Mammary epithelial cell (primary cell): ENCODE results near the gene FMN1.

ENCODE experiments used
- EZH2 ChIP-seq: IDR thresholded peaks from 2 replicates; pipeline ENCODE4 v1.6.1; 2012; ENCODE audit warnings: low read length, inconsistent platforms, borderline replicate concordance
- TF ChIP-seq, protein P1 (sequence below), 2 donors: IDR thresholded peaks in 1 of 2; conservative IDR thresholded peaks in 1 of 2; 2 replicates each; pipeline ENCODE4 v1.5.1; 2011 to 2012; ENCODE audit warnings: inconsistent platforms in 2 of 2, low read length in 2 of 2, mild to moderate bottlenecking in 2 of 2, control low read depth in 1 of 2, low read depth in 1 of 2; ENCODE audit not compliant: insufficient read depth in 1 of 2; ENCODE audit errors: extremely low read depth in 1 of 2

GRCh38 chr15:33242165-33242564 lies 47.7 kb upstream of the FMN1 start:
- TF ChIP-seq, protein P1, sequence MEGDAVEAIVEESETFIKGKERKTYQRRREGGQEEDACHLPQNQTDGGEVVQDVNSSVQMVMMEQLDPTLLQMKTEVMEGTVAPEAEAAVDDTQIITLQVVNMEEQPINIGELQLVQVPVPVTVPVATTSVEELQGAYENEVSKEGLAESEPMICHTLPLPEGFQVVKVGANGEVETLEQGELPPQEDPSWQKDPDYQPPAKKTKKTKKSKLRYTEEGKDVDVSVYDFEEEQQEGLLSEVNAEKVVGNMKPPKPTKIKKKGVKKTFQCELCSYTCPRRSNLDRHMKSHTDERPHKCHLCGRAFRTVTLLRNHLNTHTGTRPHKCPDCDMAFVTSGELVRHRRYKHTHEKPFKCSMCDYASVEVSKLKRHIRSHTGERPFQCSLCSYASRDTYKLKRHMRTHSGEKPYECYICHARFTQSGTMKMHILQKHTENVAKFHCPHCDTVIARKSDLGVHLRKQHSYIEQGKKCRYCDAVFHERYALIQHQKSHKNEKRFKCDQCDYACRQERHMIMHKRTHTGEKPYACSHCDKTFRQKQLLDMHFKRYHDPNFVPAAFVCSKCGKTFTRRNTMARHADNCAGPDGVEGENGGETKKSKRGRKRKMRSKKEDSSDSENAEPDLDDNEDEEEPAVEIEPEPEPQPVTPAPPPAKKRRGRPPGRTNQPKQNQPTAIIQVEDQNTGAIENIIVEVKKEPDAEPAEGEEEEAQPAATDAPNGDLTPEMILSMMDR (conservative IDR thresholded peaks at IDR 0.05 in 1 of 2, IDR thresholded peaks at IDR 0.05 in 1 of 2; ENCODE audit: extremely low read depth in 1 of 2, insufficient read depth in 1 of 2, low read depth in 1 of 2, low read length in 2 of 2) = no peak
- TF ChIP-seq EZH2 = no peak
